Left cardiac atrium (tissue), 4 donors: Measurements from ENCODE around the gene IP6K2. TPM values are rescaled to one million over a fixed set of nuclear protein-coding genes. Genes with fewer than 3 reads are reported as not detected.
A peak's percentile ranks its signal among the peaks of the same experiment; 100 is the strongest.

ENCODE experiments used
- ATAC-seq, 2 donors: fragments of 200-7000 bp; cut with Tn5 transposase; one replicate each; pipeline ENCODE4 v1.9.1; 2020; ENCODE audit warnings: mild to moderate bottlenecking in 2 of 2, moderate library complexity in 2 of 2
- DNase-seq: peaks from one replicate; pipeline ENCODE4 v3.0.0-alpha.2; 2020
- intact Hi-C, 2 donors: fragments of 100-400 bp; cut with DNase I; formaldehyde crosslinking; loops; one replicate each; pipeline versions ENCODE4 v1.14.1 to v1.15.1; 2022 to 2023
- total RNA-seq, 2 donors: library from RNA; stranded (reverse); fragmentation: NEBNext Ultra II Directional; extraction: Animal tissue kit (Norgen Biotek cat#: 25700); gene quantifications; one replicate each; pipeline ENCODE4 v1.2.1, GENCODE V29; 2021
- donor health status: DM: no; HTN: yes; CAD: no.
- donor health status: DM: no; HTN: yes; CAD: no; lungs with severe emphysema.
- donor health status: DM: yes; HTN: yes; CAD: no.
- donor health status: Dilated cardiomyopathy.

Gene IP6K2
- total RNA-seq, 2 donors from 2014 or later, result 24.0 to 38.4 TPM

GRCh38 chr3:48694610-48695392 lies 22.2 kb downstream of the IP6K2 start:
- peak; percentile 86 for DNase-seq
- intact Hi-C loops, result no loop called here
- peak; percentile 94 to 95 for ATAC-seq

- no peak for DNase-seq
- no peak for ATAC-seq
- intact Hi-C loops, result no loop called here
These were observed 23.2 kb downstream of the IP6K2 start for GRCh38 chr3:48693826-48694225.

- intact Hi-C loops, result no loop called here
- ATAC-seq (no peak), DNase-seq (no peak)
These were observed 24.5 kb downstream of the IP6K2 start for GRCh38 chr3:48692551-48692950.

GRCh38 chr3:48690846-48691458 lies 26.1 kb downstream of the IP6K2 start:
- DNase-seq (no peak), ATAC-seq (no peak)
- intact Hi-C loops, result no loop called here

GRCh38 chr3:48689384-48689783 lies 27.6 kb downstream of the IP6K2 start:
- no peak for DNase-seq
- ATAC-seq, result no peak
- intact Hi-C loops, result no loop called here

GRCh38 chr3:48688737-48689075 lies 28.3 kb downstream of the IP6K2 start:
- DNase-seq (no peak), ATAC-seq (no peak)
- intact Hi-C loops, result no loop called here

- ATAC-seq, result no peak
- no peak for DNase-seq
- intact Hi-C loops, result no loop called here
These were observed 28.8 kb downstream of the IP6K2 start for GRCh38 chr3:48688032-48688736.

- intact Hi-C loops, result no loop called here
- DNase-seq, result no peak
- no peak for ATAC-seq
These were observed 29.8 kb downstream of the IP6K2 start for GRCh38 chr3:48687220-48687678.

- DNase-seq, result no peak
- intact Hi-C loops, result no loop called here
These were observed 30.3 kb downstream of the IP6K2 start for GRCh38 chr3:48686538-48687219.

GRCh38 chr3:48685603-48686511 lies 31.2 kb downstream of the IP6K2 start, which contains the start of gene NCKIPSD:
Gene NCKIPSD, minus strand, starts transcription at chr3:48685915. Its CDS starts 108 bp downstream, at chr3:48685807.
- intact Hi-C loops, result loop anchor here in 1 of 2 donors (2.0 kb wide), 1 partner anchor 53 kb away; no protein-coding TSS in a partner anchor
- DNase-seq, result peak; percentile 92
- peak; percentile 92 to 93 for ATAC-seq

More at GRCh38 chr3:48686538-48687219, 30.3 kb downstream of the IP6K2 start:
- no peak for ATAC-seq

- DNase-seq (no peak), ATAC-seq (no peak)
- intact Hi-C loops, result loop anchor here in 1 of 2 donors (2.0 kb wide), 1 partner anchor 54 kb away; no protein-coding TSS in a partner anchor
These were observed 31.8 kb downstream of the IP6K2 start for GRCh38 chr3:48685293-48685602.

GRCh38 chr3:48684480-48685143 lies 32.4 kb downstream of the IP6K2 start:
- intact Hi-C loops, result loop anchor here in 1 of 2 donors (2.0 kb wide), 1 partner anchor 54 kb away; no protein-coding TSS in a partner anchor
- ATAC-seq, result peak; percentile 18 to 57
- DNase-seq, result peak; percentile 76

GRCh38 chr3:48684054-48684349 lies 33.0 kb downstream of the IP6K2 start:
- no peak for DNase-seq
- intact Hi-C loops, result loop anchor here in 1 of 2 donors (2.0 kb wide), 1 partner anchor 55 kb away; no protein-coding TSS in a partner anchor
- no peak for ATAC-seq

GRCh38 chr3:48682786-48683185 lies 34.2 kb downstream of the IP6K2 start:
- ATAC-seq, result no peak
- intact Hi-C loops, result no loop called here
- no peak for DNase-seq

GRCh38 chr3:48681974-48682610 lies 34.9 kb downstream of the IP6K2 start:
- intact Hi-C loops, result no loop called here
- no peak for ATAC-seq

GRCh38 chr3:48681541-48681880 lies 35.5 kb downstream of the IP6K2 start:
- ATAC-seq (no peak), DNase-seq (no peak)
- intact Hi-C loops, result no loop called here

More at GRCh38 chr3:48681974-48682610, 34.9 kb downstream of the IP6K2 start:
- no peak for DNase-seq

- intact Hi-C loops, result no loop called here
- ATAC-seq (no peak), DNase-seq (no peak)
These were observed 36.0 kb downstream of the IP6K2 start for GRCh38 chr3:48680811-48681540.
